HG02571 (cell line): Measurements from ENCODE around the gene PRR5L.
A peak's percentile ranks its signal among the peaks of the same experiment; 100 is the strongest.

Experiments used
- ATAC-seq: cut with Tn5 transposase; IDR thresholded peaks from one replicate; pipeline ENCODE4 v1.9.1; 2021; ENCODE audit warnings: mild to moderate bottlenecking, moderate library complexity; ENCODE audit not compliant: unreplicated experiment

PRR5L gene

DNA sequence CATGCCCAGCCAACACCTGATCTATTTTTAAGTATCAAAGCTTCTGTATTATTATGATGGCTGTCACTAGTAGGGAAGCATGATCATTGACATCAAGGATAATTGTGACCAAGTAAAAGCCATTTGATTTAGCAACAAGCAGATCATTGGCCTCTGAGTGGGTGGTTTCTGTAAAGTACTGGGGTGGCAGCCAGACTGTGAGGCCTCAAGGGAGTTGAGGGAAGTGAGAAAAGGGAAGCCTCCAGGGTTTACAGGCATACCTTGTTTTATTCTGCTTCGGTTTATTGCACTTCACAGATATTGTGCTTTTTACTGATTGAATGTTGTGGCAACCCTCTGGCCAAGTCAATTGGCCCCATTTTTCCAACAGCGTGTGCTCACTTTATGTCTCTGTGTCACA is 60.1 kb downstream of the PRR5L start:
- ATAC-seq, result peak; percentile 66

DNA sequence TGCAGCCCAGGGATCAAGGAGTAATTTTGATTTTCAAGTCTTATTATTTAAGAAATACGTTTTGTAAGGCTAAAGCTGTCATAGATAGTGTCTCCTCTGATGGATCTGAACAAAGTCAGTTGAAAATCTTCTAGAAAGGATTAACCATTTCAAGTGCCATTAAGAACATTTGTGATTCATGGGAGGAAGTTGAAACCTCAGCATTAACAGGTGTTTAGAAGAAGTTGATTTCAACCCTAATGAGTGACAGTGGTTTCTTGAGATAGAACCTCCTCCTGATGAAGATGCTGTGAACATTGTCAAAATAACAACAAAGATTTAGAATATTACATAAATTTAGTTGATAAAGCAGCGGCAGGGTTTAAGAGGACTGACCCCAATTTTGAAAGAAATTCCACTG is 61.7 kb downstream of the PRR5L start:
- no peak for ATAC-seq

DNA sequence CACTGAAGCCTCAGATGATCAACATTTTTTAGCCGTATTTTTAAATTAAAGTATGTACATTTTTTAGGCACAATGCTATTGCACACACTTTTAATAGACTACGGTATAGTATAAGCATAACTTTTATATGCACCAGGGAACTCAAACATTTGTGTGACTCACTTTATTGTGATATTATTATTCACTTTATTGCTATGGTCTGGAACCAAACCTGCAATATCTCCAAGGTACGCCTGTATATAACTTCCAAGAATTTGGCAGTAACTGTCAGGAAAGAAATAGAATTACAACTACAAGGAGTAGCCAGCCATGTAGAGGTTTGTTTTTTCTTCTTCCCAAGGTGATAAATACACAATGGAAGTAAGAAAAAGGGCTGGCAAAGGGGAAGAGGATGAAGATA is 62.3 kb downstream of the PRR5L start:
- ATAC-seq, result no peak

DNA sequence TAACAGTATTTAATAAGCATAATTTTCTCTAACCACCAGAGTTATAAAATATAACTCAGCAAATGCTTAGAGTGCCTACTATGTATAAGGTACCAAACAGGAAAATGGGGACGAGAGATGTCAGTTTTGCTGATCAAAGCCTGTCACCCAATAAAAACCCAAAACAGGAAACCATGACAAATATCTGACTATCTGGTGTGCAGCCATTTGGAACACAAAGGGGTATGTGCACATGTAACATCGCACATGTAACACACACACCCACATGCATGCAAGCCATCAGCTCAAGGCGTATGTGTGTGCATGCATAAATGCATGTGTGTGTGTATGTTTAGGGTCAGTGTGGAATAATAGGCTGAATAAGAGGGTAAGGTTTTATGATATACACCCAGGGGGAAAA is 64.2 kb downstream of the PRR5L start:
- ATAC-seq, result no peak

- ATAC-seq, result no peak
Measured at GRCh38 chr11:36360826-36361415, 64.8 kb downstream of the PRR5L start.

DNA sequence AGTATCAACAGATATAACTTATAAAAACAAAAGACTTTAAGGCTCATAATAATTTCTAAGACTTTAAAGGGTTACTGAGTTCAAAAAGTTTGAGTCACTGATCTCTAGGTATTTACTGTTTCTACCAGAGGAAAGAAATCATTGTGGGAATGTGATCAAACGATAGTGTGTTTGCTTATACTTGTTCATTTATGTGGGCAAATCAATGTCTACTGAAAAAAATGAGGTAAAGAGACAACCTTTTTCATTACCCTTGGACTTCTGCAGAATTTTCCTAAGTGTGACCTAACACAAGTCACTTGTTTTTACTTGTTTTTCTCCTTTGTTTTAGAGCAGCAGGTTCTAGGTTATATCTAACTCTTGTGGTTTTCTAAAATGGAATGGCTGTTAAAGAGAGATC is 65.4 kb downstream of the PRR5L start:
- ATAC-seq, result no peak

DNA sequence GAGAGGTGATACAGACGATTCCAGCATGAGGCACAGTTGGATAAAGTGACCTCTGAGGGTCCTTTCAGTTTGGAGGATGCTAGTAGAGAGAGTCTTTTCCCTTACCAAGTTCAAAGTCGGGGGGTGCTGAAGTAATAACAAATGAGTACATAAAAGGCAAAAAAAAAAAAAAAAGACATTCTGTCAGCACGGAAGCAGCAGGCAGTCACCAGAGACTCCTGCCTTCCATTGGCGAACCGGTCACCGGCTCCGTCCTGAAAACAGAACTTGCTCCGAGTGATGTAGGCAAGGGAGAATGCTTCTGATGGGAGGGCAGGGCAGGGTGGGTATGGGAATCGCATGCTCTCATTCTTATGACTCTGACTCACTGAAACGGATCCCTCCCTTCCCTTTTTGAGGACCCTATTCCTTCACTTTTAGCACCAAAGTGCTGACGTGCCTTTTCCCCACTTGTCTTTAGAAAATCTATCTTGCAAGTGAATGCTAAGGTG is 65.9 kb downstream of the PRR5L start:
- ATAC-seq, result no peak

DNA sequence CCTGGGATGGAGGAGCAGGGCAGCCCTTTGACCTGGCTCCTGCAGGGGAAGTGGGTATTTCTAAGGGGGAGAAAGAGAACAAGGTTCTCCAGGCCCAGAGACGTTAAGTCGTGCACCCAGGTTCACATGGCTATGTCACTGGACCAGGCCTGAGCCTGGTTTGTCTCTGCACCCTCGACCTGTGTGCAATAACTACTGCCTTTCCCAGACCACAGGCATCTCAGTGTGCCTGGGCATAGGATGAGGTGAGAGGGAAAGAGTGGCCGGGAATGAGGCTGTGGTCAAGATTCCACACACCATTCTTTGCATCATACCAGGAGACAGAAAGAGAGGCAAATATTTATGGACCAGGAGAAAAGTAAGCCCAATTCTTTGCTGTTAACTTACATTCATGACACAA is 66.8 kb downstream of the PRR5L start:
- no peak for ATAC-seq

DNA sequence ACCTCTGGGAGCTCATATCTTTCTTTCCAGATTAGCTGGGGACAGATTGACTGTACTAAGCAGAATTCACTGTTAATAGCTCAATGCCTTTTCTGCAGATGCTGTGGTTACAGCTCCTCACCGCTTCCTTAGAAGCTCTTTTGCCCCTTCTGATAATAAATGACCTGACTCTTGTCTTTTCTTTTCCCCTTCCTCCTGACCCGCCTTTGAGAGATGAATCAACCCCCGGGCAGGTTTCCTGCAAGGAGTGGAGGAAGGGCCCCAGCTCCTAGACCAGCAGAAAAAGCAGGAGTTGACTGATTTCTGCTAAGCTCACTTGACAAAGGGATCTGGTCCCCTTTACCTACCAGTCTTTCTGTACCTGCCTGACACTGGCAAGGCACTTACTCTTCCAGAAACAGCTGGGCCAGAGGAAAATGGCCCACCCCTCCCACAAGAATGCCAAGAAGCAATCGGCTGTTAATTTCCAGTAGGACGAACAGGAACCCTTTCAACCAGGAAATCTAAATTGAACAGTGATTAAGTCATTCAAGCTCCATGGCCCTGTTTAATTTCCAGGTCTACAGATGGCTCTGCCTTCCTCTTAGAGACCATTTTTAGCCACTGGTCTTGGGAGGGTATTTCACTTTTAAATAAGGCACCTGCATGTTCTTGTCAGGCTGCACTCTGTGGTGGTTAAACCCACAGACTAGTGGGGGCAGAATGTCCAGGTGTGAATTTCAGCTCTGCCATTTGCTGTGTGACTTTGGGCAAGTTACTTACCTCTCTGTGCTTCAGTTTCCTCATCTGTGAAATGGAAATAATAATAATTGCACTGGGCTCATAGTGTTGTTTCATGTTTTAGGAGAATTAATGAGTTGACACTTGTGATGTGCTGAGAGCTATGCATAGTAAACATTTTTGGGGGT is 67.5 kb downstream of the PRR5L start:
- no peak for ATAC-seq

DNA sequence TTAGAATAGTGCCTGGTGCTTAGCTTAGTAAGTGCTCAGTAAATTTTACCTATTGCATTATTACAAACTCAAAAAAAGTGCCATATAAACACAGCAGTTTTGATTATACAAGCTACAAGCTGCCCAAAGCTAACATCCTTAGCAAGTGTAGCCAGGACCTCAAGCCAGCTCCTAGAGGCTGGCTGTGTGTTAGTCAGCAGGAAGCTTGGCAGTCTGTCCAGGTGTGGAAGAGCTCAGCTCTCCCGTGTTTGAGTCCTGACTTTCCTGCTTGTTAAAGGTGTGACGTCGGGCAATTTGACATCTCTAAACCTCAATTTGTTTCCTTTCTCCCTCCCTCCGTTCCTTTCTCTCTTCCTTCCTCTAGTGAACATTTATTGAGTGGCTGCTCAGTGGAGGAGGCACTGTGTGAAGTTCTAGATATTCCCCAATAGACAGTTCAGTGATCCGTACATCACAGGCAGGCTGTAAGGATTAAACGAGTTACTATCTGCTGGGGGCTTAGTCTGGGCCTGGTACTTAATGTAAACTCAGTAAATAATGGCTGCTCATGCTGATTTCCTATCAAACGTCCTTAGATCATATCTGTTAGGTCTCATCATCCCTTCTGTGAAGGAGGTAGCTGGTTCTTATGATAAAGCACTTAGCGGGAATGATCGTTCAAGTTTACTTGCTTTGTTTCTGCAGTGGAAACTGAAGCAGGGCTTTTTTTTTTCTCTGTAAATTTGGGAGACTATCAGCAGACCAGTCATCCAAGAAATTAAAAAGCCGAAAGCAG is 68.7 kb downstream of the PRR5L start:
- ATAC-seq, result no peak

DNA sequence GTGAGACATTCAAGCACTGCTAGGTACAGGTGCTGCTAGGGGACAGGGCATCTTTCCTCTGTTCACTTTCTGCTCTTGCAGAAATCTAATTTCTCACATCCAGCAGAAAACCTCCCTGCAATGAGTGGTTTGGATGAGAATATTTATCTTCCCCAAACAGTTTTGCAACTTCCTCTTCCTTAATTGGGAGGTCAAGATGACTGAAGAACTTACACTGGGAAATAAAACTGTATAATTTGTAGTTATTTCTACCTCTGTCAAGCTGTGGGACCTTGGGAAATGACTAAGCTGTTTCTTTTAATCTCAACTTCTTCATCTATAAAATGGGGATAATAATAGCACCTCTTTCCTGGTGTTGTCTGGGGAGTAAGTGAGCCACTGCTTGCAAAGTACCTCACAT is 69.8 kb downstream of the PRR5L start:
- no peak for ATAC-seq

DNA sequence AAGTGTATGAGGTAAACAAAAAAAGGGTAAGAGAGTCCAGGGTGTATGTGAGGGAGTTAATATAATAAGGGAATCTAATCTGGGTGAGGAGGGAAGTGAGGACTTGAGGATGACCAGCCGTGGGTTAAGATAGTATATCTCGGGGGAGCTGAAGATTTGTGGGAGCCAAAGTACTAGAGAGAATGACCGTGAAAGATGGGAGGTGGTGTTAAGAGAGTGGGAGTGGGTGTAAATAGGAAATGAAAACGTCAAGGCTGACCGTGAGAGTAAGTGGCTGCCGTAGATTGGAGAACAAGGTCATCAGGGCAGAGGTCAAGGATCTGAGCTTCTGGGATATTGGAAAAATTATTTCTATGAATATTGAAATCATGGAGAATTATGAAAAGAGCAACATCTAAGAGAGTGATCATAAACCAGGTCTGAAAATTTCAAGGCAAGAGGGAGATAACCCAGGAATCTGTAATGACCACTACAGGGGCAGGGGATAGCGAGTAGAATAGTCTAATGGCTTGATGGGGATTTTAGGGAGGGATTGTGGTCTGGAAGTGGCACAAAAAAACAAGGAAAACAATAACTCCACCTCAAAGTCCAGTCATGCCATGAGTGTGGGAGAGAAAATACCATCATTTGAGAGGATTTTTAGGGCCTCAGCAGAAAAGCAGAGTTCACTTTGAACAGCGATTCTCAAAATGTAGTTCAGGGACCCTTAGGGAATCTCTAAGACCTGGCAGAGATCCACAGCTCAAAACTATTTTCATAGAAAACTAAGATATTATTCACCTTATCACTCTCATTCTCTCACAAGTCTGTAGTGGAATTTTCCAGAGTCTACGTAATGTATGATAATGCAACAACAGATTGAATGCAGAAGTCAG is 72.0 kb downstream of the PRR5L start:
- ATAC-seq, result no peak

DNA sequence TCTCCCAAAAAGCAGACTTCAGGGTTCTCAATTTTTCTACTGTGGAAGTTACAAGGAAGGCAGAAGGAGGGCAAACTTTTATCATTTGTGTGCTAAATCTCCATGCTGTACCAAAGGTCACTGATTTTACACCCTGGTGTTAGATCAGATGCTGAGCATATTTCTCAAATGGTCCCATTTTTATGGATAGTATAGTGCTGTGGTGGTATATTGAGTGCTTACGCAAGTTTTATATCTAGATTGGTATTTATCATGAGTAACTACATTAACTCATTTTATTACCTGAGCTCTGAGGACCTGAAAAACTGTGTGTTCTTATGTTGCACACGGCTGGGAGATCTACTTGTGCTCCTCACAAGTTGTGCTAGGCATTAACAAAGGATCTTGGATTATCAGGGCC is 75.1 kb downstream of the PRR5L start:
- no peak for ATAC-seq

DNA sequence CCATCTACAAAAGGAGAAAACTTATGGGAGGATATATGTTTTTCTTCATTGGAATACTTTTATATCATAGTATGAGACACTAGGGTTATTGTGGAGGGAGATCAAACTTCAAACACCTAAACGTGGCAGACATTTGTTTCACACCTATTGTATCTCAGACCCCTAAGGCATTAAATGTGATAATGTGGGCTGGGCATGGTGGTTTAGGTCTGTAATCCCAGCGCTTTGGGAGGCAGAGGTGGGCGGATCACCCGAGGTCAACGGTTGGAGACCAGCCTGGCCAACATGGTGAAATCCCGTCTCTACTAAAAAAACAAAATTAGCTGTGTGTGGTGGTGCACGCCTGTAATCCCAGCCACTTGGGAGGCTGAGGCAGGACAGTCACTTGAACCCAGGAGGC is 75.5 kb downstream of the PRR5L start:
- no peak for ATAC-seq

DNA sequence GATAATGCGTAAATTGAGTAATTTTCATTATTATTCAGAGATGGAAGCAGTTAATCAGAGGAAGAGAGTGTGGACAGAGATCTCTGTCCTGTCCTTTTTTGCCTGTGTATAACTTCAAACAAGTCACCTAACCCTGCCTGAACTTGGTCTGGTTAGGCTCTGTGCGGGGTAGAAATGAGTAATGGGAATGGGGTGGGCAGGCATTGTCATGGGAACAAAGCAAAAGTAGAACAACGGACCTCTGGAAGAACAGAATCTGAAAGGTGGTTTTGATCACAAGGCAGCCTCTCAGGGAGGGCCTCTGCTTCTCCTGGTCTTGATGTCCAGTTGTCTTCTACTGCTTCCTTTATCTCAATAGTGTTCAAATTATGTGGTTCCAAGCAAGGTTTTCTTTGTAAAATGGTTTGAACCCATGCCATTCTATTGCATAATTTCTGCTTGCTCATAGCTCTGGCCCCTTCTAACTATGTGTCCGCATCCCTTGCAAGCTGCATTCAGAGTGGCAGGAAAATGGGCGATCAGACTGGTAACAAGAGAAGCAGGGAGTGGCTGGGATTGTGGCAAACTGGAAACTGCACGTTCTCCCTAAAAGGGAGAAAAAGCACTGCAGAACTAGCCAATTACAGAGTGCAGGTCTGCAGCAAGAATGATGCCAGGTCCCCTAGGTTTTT is 76.1 kb downstream of the PRR5L start:
- no peak for ATAC-seq

DNA sequence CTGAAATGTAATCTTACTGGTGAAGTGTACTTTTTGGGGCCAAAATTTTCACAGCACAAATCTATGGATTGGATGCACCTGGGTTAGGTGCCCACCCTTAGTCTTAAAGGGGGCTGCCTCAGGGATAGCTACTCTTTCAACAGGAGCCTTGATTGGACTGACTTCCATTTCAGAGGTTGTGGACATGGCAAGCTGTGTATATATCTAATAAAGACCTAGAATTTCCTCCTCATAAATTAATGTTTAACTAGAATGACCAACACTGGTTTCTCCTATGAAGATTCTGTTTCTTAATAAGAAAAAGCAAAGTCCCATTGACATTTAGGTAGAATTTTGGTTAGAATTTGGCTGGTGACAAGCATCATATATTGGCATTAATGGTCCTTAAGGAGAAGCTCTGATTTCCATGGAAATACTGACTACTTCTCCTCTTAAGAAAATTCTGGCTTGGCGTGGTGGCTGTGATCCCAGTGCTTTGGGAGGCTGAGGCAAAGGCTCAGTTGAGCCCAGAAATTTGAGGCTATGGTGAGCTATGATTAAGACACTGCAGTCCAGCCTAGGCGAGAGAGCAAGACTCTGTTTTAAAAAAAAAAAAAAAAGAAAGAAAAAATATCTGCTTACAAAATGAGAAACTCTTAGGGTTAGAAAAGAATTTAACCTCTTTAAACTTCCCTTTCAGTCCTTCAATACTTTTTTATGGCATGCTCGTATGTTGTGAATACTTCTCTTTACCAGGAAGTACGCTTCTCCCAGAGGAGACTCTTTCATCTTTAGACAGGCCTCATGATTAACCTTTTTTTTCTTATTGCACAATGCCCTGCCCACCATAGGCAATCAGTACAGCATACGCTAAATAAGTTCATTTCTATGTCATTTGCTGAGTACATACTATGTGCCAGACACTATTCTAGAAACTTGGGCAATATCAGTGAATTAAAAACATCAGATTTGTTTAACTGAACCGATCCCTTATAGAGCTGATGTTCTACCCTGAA is 77.2 kb downstream of the PRR5L start:
- no peak for ATAC-seq

GRCh38 chr11:36374726-36375125 is 78.6 kb downstream of the PRR5L start:
- ATAC-seq, result no peak

GRCh38 chr11:36375353-36376008 is 79.4 kb downstream of the PRR5L start:
- ATAC-seq, result no peak
